Ascending aorta (tissue), 2 donors: ENCODE data around the gene ST6GALNAC2. TPM values are rescaled to one million over a fixed set of nuclear protein-coding genes. Genes with fewer than 3 reads are reported as not detected.

Experiments
- DNase-seq, 2 donors: peaks; one replicate each; pipeline ENCODE4 v3.0.0-alpha.2; 2019; ENCODE audit warnings: low spot score in 2 of 2
- H3K27ac ChIP-seq, 2 donors: fragments of 200-600 bp; sonication (generic); one replicate each; pipeline ENCODE4 v1.5.1; 2016 to 2017; ENCODE audit warnings: mild to moderate bottlenecking in 1 of 2
- H3K27me3 ChIP-seq: fragments of 200-600 bp; sonication (generic); one replicate; pipeline ENCODE4 v1.5.1; 2017
- H3K36me3 ChIP-seq, 2 donors: fragments of 200-600 bp; sonication (generic); one replicate each; pipeline ENCODE4 v1.5.1; 2016
- H3K4me1 ChIP-seq, 2 donors: fragments of 200-600 bp; sonication (generic); one replicate each; pipeline ENCODE4 v1.5.1; 2016 to 2017; ENCODE audit warnings: mild to moderate bottlenecking in 1 of 2
- H3K4me3 ChIP-seq, 2 donors: fragments of 200-600 bp; sonication (generic); one replicate each; pipeline ENCODE4 v1.5.1; 2016 to 2017; ENCODE audit warnings: mild to moderate bottlenecking in 1 of 2
- H3K9me3 ChIP-seq, 2 donors: fragments of 200-600 bp; sonication (generic); one replicate each; pipeline ENCODE4 v1.5.1; 2016
- intact Hi-C: fragments of 100-400 bp; cut with DNase I; formaldehyde crosslinking; loops from one replicate; pipeline ENCODE4 v1.15.1; 2023
- total RNA-seq: library from RNA; depleted of rRNA; stranded (reverse); fragments of >200 nt; gene quantifications from one replicate; pipeline ENCODE4 v1.1.0, GENCODE V29; 2016
- TF ChIP-seq, protein P1 (sequence below), 3 experiments: fragments of 200-600 bp in 2 of 3; fragments of 450-650 bp in 1 of 3; sonication (generic) in 2 of 3; IDR thresholded peaks; one replicate each; pipeline ENCODE4 v1.5.1; 2016 to 2019; ENCODE audit warnings: antibody characterized with exemption in 3 of 3, mild to moderate bottlenecking in 1 of 3, moderate library complexity in 1 of 3

Gene ST6GALNAC2
- total RNA-seq, 1 donor from 2014 or later = 15.8 TPM

DNA sequence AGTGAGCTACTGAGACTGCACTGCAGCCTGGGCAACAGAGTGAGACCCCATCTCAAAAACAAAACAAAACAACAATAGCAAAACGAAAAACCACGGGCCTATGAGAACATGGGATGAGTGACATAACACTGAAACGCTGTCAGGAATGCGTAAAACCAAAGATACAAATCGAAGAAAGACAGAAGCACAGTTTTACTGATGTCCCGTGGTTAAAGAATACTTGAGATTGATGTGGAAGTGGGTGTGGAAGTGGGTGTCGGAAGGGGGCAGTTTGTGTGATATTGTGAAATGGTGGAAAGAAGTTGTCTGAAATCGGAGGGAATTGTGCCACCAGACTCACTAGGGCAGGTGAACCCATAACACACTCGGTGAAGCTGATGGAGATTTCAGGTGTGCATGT, 9.5 kb downstream of the ST6GALNAC2 start:
- intact Hi-C loops = no loop called here
- Histone ChIP-seq H3K9me3 (no peaks in the 10 kb centered on the region), H3K27ac (no peak overlapping the region), H3K4me3 (no peak overlapping the region), H3K4me1 (no peaks in the 10 kb centered on the region), H3K27me3 (no peaks in the 10 kb centered on the region), H3K36me3 (no peaks in the 10 kb centered on the region)
- TF ChIP-seq, protein P1, sequence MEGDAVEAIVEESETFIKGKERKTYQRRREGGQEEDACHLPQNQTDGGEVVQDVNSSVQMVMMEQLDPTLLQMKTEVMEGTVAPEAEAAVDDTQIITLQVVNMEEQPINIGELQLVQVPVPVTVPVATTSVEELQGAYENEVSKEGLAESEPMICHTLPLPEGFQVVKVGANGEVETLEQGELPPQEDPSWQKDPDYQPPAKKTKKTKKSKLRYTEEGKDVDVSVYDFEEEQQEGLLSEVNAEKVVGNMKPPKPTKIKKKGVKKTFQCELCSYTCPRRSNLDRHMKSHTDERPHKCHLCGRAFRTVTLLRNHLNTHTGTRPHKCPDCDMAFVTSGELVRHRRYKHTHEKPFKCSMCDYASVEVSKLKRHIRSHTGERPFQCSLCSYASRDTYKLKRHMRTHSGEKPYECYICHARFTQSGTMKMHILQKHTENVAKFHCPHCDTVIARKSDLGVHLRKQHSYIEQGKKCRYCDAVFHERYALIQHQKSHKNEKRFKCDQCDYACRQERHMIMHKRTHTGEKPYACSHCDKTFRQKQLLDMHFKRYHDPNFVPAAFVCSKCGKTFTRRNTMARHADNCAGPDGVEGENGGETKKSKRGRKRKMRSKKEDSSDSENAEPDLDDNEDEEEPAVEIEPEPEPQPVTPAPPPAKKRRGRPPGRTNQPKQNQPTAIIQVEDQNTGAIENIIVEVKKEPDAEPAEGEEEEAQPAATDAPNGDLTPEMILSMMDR (IDR thresholded peaks at IDR 0.05) = no peak
- DNase-seq = no peak

DNA sequence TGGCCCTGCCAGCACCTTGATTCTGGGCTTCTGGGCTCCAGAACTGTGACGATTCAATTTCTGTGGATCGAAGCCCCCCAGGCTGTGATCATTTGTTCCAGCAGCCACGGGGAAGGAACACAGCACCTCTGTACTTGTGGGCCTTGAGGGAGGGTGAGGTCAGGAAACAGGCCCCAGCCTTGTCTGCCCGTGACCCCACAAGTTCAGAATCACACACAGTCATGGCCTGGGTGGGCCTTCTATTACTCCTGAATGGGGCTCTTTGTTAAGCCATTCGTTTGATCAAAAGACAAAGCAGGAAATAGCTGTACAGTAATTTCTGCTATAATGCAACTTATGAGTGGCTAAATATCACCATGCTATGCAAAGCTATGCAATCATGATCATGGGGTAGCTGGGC, 10.1 kb downstream of the ST6GALNAC2 start:
- TF ChIP-seq, protein P1 (IDR thresholded peaks at IDR 0.05) = no peak
- Histone ChIP-seq H3K4me1 (no peaks in the 10 kb centered on the region), H3K27ac (no peak overlapping the region), H3K9me3 (no peaks in the 10 kb centered on the region), H3K36me3 (no peaks in the 10 kb centered on the region), H3K27me3 (no peaks in the 10 kb centered on the region), H3K4me3 (no peak overlapping the region)
- DNase-seq = no peak
- intact Hi-C loops = no loop called here

DNA sequence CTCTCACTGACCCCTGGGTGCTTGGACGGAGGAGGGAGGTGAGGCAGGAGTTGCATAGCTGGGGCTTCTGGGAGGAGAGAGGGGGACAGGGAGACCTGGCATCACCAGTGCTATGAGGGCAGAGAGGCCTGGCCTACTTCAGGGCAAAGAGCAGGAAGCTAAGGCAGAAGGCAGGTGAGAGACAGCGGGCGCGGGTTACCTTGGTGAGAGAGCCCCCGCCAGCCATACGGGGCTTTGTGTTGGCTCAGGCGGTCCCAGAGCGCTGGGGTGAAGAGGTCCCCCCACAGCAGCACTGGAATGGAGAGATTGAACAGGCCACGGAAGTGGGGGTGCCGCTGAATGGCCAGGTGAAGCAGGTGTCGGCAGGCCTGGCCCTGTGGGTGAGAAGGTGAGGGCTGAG, 11.5 kb downstream of the ST6GALNAC2 start:
- no peaks in the 10 kb centered on the region for H3K36me3 ChIP-seq
- H3K4me1 ChIP-seq = no peaks in the 10 kb centered on the region
- no peak overlapping the region for H3K4me3 ChIP-seq
- H3K27me3 ChIP-seq = no peaks in the 10 kb centered on the region
- no peak for DNase-seq
- TF ChIP-seq, protein P1 (IDR thresholded peaks at IDR 0.05) = no peak
- no peak overlapping the region for H3K27ac ChIP-seq
- intact Hi-C loops = no loop called here
- H3K9me3 ChIP-seq = no peaks in the 10 kb centered on the region

DNA sequence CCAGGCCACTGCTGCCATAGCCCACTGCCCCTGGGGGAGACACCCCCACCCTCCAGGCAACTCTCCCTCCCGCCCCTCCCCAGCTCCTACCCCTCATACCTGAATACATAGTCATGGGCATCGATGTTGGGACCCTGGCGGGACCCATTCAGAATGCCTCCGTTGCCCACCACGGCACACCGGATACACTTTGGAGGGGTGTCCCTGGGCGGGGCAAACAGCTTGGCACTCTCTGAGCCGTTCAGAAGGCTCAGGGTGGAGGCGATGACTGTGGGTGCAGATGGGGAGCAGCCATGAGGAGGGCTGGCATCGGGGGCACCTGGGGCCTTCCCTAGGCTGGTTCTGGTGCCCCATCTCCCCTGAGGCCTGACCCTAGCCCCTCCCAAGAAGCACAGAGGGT, 12.6 kb downstream of the ST6GALNAC2 start:
- Histone ChIP-seq H3K4me3 (no peak overlapping the region), H3K4me1 (no peaks in the 10 kb centered on the region), H3K9me3 (no peaks in the 10 kb centered on the region), H3K27me3 (no peaks in the 10 kb centered on the region), H3K27ac (no peak overlapping the region), H3K36me3 (no peaks in the 10 kb centered on the region)
- intact Hi-C loops = no loop called here
- DNase-seq = no peak
- TF ChIP-seq, protein P1 (IDR thresholded peaks at IDR 0.05) = no peak

DNA sequence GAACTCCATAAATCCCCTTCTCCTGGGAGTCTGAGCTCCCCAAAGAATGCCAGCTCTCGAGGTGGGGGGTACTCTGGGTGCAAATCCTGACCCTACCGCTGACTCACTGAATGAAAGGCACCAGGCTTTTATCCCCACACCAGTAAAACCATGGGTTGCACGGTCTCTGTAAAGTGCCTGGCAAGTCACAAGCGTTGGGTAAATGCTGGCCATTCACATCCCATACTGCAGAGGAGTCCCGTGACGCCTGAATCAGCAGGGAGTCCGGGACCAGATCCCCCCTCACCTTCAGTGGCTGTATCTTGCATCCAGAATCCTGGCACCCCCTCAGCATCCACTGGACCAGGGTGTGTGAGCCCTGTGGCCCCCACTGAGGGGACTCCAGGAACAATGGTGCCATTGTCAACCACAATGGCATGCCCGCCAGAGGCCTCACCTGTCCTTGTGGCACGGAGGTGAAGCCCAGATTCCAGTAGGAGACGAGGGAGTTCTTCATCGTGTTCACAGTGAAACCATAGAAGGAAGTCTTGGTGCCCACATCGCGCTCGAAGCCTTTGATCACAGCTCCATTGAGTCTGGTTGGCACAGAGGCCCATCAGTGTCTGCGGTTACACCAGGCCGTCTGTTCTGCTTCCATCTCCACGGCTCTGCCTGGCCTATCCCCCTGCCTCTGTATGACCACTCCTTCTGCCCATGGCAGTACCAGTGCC, 13.3 kb downstream of the ST6GALNAC2 start:
- no peaks in the 10 kb centered on the region for H3K9me3 ChIP-seq
- no peak overlapping the region for H3K27ac ChIP-seq
- no peaks in the 10 kb centered on the region for H3K27me3 ChIP-seq
- DNase-seq = no peak
- no peak overlapping the region for H3K4me3 ChIP-seq
- TF ChIP-seq, protein P1 (IDR thresholded peaks at IDR 0.05) = no peak
- intact Hi-C loops = no loop called here
- no peaks in the 10 kb centered on the region for H3K4me1 ChIP-seq
- no peaks in the 10 kb centered on the region for H3K36me3 ChIP-seq
